HepG2 (cell line): ENCODE results near the gene FAM161A. TPM values are rescaled to one million over a fixed set of nuclear protein-coding genes. Genes with fewer than 3 reads are reported as not detected.
A peak's percentile ranks its signal among the peaks of the same experiment; 100 is the strongest.

ENCODE experiments used
- CCAR2 ChIP-seq: fragments of 200-400 bp; formaldehyde crosslinking; optimal IDR thresholded peaks from 2 replicates; pipeline ENCODE3; 2018; ENCODE audit warnings: low read depth, mild to moderate bottlenecking, low read length, moderate library complexity
- HDAC2 ChIP-seq: sonication (generic); formaldehyde crosslinking; IDR thresholded peaks from 2 replicates; pipeline ENCODE4 v1.4.0; 2020; ENCODE audit warnings: missing genetic modification reagents
- HES4 ChIP-seq: sonication (generic); formaldehyde crosslinking; IDR thresholded peaks from 2 replicates; pipeline ENCODE4 v1.9.0; 2021; ENCODE audit warnings: mild to moderate bottlenecking, missing genetic modification reagents, borderline replicate concordance
- HNF4A ChIP-seq: sonication (generic); formaldehyde crosslinking; IDR thresholded peaks from 2 replicates; pipeline ENCODE4 v1.4.0; 2020; ENCODE audit warnings: missing genetic modification reagents
- NONO ChIP-seq, 2 experiments: fragments of 450-650 bp in 1 of 2; sonication (generic) in 1 of 2; formaldehyde crosslinking in 1 of 2; IDR thresholded peaks in 1 of 2; conservative IDR thresholded peaks in 1 of 2; 2 replicates each; pipeline versions ENCODE4 v1.6.1 to v1.8.0; 2017 to 2022; ENCODE audit warnings: mild to moderate bottlenecking in 1 of 2, missing genetic modification reagents in 1 of 2, moderate library complexity in 1 of 2
- NR3C1 ChIP-seq: sonication (generic); formaldehyde crosslinking; IDR thresholded peaks from 2 replicates; pipeline ENCODE4 v1.4.0; 2020; ENCODE audit warnings: missing genetic modification reagents
- RFX3 ChIP-seq: IDR thresholded peaks from 2 replicates; pipeline ENCODE4 v1.6.1; 2016; ENCODE audit warnings: missing biosample characterization, missing genetic modification reagents
- RFX5 ChIP-seq: IDR thresholded peaks from 2 replicates; pipeline ENCODE4 v1.6.1; 2011; ENCODE audit warnings: low read depth, low read length, improper control_type of control experiment
- SAP130 ChIP-seq: IDR thresholded peaks from 2 replicates; pipeline ENCODE4 v1.6.1; 2016; ENCODE audit warnings: low read depth
- TARDBP ChIP-seq: sonication (generic); formaldehyde crosslinking; IDR thresholded peaks from 2 replicates; pipeline ENCODE4 v1.8.0; 2022; ENCODE audit warnings: mild to moderate bottlenecking, missing genetic modification reagents
- TCF7L2 ChIP-seq: IDR thresholded peaks from 2 replicates; pipeline ENCODE4 v1.6.1; 2011; ENCODE audit warnings: mild to moderate bottlenecking, low read depth, low read length, moderate library complexity
- TGIF2 ChIP-seq: IDR thresholded peaks from 2 replicates; pipeline ENCODE4 v1.6.1; 2016; ENCODE audit warnings: control low read depth, missing compliant biosample characterization
- ZNF121 ChIP-seq: sonication (generic); formaldehyde crosslinking; IDR thresholded peaks from 2 replicates; pipeline ENCODE4 v1.5.0; 2020; ENCODE audit warnings: mild to moderate bottlenecking, missing genetic modification reagents
- ZNF749 ChIP-seq: sonication (generic); formaldehyde crosslinking; IDR thresholded peaks from 2 replicates; pipeline ENCODE4 v1.8.0; 2022; ENCODE audit warnings: mild to moderate bottlenecking, missing genetic modification reagents, moderate library complexity, borderline replicate concordance
- polyA plus RNA-seq, 8 experiments: library from polyadenylated mRNA; depleted of rRNA in 3 of 8; stranded (reverse) in 7 of 8; unstranded in 1 of 8; fragments of >200 nt; fragmentation: Illumina TruSeq in 4 of 8; extraction: Trizol in 4 of 8; gene quantifications; 2 replicates each; pipeline versions ENCODE4 v1.2.1 to v1.2.3, GENCODE V29; 2011 to 2016; ENCODE audit warnings: low read depth in 4 of 8, missing spikeins in 1 of 8, mixed read lengths in 1 of 8; ENCODE audit not compliant: insufficient read depth in 1 of 8
- total RNA-seq, 5 experiments: library from RNA; depleted of rRNA; stranded (reverse); fragments of >200 nt; fragmentation: Illumina TruSeq; extraction: Trizol; gene quantifications; 2 replicates each; pipeline ENCODE4 v1.2.3, GENCODE V29; 2016; ENCODE audit warnings: low read depth in 1 of 5
- TF ChIP-seq, protein P1 (sequence below): sonication (generic); formaldehyde crosslinking; IDR thresholded peaks from 2 replicates; pipeline ENCODE4 v1.5.1; 2020; ENCODE audit warnings: mild to moderate bottlenecking, missing genetic modification reagents
- TF ChIP-seq, protein P2 (sequence below): IDR thresholded peaks from 2 replicates; pipeline ENCODE4 v1.6.1; 2018; ENCODE audit warnings: missing genetic modification reagents
- TF ChIP-seq, protein P3 (sequence below): IDR thresholded peaks from 2 replicates; pipeline ENCODE4 v1.6.1; 2016
- TF ChIP-seq, protein P4 (sequence below): sonication (generic); formaldehyde crosslinking; IDR thresholded peaks from 2 replicates; pipeline ENCODE4 v1.4.0; 2020; ENCODE audit warnings: missing genetic modification reagents

Gene FAM161A
- total and polyA plus RNA-seq, 2 of the 13 experiments (the other 11 are each of a cell fraction or from before 2014, with no cell fraction given): 2.7 to 3.4 TPM

DNA sequence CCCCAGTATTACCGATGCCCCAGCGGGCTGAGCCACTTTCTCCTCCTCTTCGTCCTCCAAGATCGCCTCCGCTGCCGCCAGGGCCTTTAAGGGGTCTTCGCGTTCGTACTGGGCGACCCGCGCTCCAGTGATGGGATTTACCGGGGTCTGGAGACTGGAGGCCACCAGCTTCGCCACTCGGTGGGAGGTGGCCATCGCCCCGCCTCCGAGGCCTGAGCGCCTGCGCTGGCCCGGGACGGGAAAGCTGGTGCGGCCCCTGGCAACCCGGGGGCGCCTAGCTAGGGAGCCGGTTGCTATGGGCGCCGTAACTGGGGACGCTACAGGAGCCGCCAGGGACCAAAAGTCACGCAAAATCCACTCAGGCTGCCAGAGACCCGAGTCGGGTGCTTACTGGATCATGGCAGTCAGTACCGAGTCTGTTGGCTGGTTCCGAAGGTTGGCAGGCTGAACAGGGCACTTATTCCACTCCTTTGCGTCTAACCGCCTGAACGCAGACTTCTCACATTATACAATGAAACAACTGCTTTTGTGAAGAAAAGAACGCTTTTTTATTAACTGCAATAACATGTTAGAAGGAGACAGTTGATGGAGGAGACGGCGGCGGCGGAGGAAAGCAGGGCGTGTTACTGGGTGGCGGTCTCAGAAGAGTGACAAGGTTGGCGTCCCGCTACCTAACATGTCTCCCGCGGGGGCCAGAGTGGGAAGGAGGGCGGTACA is at the start of gene FAM161A (continued):
- TF ChIP-seq NONO (IDR thresholded peaks at IDR 0.05) (no peak), NONO (CRISPR knock-in tag; conservative IDR thresholded peaks at IDR 0.05) (peak; percentile 96), TCF7L2 (no peak), ZNF749 (CRISPR knock-in tag) (peak; percentile 83; the same call in 1 of the 2 replicates), NR3C1 (CRISPR knock-in tag) (no peak), TGIF2 (peak; percentile 76), HES4 (CRISPR knock-in tag) (peak; percentile 87), HNF4A (CRISPR knock-in tag) (no peak), RFX3 (peak; percentile 99), ZNF121 (CRISPR knock-in tag) (peak; percentile 58; the same call in 1 of the 2 replicates), CCAR2 (no peak), TARDBP (CRISPR knock-in tag) (peak; percentile 73), HDAC2 (peak; percentile 65), SAP130 (peak; percentile 100), RFX5 (peak; percentile 45; the same call in 1 of the 2 replicates)
- TF ChIP-seq, protein P1, sequence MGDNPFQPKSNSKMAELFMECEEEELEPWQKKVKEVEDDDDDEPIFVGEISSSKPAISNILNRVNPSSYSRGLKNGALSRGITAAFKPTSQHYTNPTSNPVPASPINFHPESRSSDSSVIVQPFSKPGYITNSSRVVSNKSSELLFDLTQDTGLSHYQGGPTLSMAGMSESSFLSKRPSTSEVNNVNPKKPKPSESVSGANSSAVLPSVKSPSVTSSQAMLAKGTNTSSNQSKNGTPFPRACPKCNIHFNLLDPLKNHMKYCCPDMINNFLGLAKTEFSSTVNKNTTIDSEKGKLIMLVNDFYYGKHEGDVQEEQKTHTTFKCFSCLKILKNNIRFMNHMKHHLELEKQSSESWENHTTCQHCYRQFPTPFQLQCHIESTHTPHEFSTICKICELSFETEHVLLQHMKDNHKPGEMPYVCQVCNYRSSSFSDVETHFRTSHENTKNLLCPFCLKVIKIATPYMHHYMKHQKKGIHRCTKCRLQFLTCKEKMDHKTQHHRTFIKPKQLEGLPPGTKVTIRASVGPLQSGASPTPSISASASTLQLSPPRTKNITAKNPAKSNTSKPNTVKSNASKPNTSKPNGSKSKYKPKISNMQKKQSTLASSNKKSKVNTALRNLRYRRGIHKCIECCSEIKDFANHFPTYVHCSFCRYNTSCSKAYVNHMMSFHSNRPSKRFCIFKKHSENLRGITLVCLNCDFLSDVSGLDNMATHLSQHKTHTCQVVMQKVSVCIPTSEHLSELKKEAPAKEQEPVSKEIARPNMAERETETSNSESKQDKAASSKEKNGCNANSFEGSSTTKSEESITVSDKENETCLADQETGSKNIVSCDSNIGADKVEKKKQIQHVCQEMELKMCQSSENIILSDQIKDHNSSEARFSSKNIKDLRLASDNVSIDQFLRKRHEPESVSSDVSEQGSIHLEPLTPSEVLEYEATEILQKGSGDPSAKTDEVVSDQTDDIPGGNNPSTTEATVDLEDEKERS (CRISPR knock-in tag): peak; percentile 75
- TF ChIP-seq, protein P2, sequence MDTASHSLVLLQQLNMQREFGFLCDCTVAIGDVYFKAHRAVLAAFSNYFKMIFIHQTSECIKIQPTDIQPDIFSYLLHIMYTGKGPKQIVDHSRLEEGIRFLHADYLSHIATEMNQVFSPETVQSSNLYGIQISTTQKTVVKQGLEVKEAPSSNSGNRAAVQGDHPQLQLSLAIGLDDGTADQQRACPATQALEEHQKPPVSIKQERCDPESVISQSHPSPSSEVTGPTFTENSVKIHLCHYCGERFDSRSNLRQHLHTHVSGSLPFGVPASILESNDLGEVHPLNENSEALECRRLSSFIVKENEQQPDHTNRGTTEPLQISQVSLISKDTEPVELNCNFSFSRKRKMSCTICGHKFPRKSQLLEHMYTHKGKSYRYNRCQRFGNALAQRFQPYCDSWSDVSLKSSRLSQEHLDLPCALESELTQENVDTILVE (CRISPR knock-in tag): 0 out of 2 replicates have a peak, but pooled peaks have one; percentile 8
- TF ChIP-seq, protein P3, sequence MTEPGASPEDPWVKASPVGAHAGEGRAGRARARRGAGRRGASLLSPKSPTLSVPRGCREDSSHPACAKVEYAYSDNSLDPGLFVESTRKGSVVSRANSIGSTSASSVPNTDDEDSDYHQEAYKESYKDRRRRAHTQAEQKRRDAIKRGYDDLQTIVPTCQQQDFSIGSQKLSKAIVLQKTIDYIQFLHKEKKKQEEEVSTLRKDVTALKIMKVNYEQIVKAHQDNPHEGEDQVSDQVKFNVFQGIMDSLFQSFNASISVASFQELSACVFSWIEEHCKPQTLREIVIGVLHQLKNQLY (CRISPR knock-in tag): peak; percentile 10; the same call in 1 of the 2 replicates
- TF ChIP-seq, protein P4, sequence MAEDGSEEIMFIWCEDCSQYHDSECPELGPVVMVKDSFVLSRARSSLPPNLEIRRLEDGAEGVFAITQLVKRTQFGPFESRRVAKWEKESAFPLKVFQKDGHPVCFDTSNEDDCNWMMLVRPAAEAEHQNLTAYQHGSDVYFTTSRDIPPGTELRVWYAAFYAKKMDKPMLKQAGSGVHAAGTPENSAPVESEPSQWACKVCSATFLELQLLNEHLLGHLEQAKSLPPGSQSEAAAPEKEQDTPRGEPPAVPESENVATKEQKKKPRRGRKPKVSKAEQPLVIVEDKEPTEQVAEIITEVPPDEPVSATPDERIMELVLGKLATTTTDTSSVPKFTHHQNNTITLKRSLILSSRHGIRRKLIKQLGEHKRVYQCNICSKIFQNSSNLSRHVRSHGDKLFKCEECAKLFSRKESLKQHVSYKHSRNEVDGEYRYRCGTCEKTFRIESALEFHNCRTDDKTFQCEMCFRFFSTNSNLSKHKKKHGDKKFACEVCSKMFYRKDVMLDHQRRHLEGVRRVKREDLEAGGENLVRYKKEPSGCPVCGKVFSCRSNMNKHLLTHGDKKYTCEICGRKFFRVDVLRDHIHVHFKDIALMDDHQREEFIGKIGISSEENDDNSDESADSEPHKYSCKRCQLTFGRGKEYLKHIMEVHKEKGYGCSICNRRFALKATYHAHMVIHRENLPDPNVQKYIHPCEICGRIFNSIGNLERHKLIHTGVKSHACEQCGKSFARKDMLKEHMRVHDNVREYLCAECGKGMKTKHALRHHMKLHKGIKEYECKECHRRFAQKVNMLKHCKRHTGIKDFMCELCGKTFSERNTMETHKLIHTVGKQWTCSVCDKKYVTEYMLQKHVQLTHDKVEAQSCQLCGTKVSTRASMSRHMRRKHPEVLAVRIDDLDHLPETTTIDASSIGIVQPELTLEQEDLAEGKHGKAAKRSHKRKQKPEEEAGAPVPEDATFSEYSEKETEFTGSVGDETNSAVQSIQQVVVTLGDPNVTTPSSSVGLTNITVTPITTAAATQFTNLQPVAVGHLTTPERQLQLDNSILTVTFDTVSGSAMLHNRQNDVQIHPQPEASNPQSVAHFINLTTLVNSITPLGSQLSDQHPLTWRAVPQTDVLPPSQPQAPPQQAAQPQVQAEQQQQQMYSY (CRISPR knock-in tag): no peak
